Stromal cell of bone marrow (primary cell): ENCODE data around the gene ZYX.

Experiments used
- DNase-seq: peaks from one replicate; pipeline ENCODE4 v3.0.0-alpha.2; 2012; ENCODE audit warnings: low read depth

ZYX gene

GRCh38 chr7:143380646-143381426 is at the start of gene ZYX:
ZYX (plus strand) TSS chr7:143381345; CDS start chr7:143381572, 227 bp downstream.
- peak; percentile 87 for DNase-seq

GRCh38 chr7:143334244-143334643 is 46.9 kb upstream of the ZYX start:
- DNase-seq = no peak

- DNase-seq = no peak
Measured at GRCh38 chr7:143337216-143337615, 43.9 kb upstream of the ZYX start.

GRCh38 chr7:143341842-143342241 is 39.3 kb upstream of the ZYX start:
- DNase-seq = no peak

GRCh38 chr7:143343596-143343995 is 37.5 kb upstream of the ZYX start:
- no peak for DNase-seq

- DNase-seq = no peak
Measured at GRCh38 chr7:143345428-143345900, 35.7 kb upstream of the ZYX start.

GRCh38 chr7:143346018-143346417 is 35.1 kb upstream of the ZYX start:
- DNase-seq = no peak

- no peak for DNase-seq
Measured at GRCh38 chr7:143347950-143348349, 33.2 kb upstream of the ZYX start.

GRCh38 chr7:143351060-143351459 is 30.1 kb upstream of the ZYX start:
- DNase-seq = no peak

- no peak for DNase-seq
Measured at GRCh38 chr7:143351574-143351973, 29.6 kb upstream of the ZYX start.

- DNase-seq = no peak
Measured at GRCh38 chr7:143352531-143353002, 28.6 kb upstream of the ZYX start.

GRCh38 chr7:143354376-143354775 is 26.8 kb upstream of the ZYX start:
- no peak for DNase-seq

- no peak for DNase-seq
Measured at GRCh38 chr7:143354965-143355364, 26.2 kb upstream of the ZYX start.

GRCh38 chr7:143355450-143356385 is 25.4 kb upstream of the ZYX start:
- no peak for DNase-seq

- no peak for DNase-seq
Measured at GRCh38 chr7:143356414-143357050, 24.6 kb upstream of the ZYX start.

GRCh38 chr7:143358626-143359025 is 22.5 kb upstream of the ZYX start:
- DNase-seq = no peak

- no peak for DNase-seq
Measured at GRCh38 chr7:143359771-143360353, 21.3 kb upstream of the ZYX start.

- no peak for DNase-seq
Measured at GRCh38 chr7:143360788-143361551, 20.2 kb upstream of the ZYX start.

- no peak for DNase-seq
Measured at GRCh38 chr7:143361552-143362130, 19.5 kb upstream of the ZYX start.

- DNase-seq = no peak
Measured at GRCh38 chr7:143362131-143363015, 18.8 kb upstream of the ZYX start, which contains the start of gene FAM131B. FAM131B (minus strand) TSS chr7:143362713; CDS start chr7:143362603, 110 bp downstream.
